Adipocyte (in vitro differentiated cells): ENCODE data around the gene SEPTIN3.
A peak's percentile ranks its signal among the peaks of the same experiment; 100 is the strongest.

ENCODE experiments used
- DNase-seq: peaks from one replicate; pipeline ENCODE4 v3.0.0-alpha.2; 2015; ENCODE audit warnings: low read depth
- H3K27me3 ChIP-seq: replicated peaks from 2 replicates; pipeline ENCODE4 v1.7.0; 2013; ENCODE audit warnings: mild to moderate bottlenecking, low read length, moderate library complexity; ENCODE audit not compliant: control insufficient read depth, insufficient read depth
- H3K36me3 ChIP-seq: 2 replicates; pipeline ENCODE4 v1.7.0; 2013; ENCODE audit warnings: low read length, mild to moderate bottlenecking, moderate library complexity; ENCODE audit not compliant: control insufficient read depth, insufficient read depth, severe bottlenecking
- H3K4me1 ChIP-seq: 2 replicates; pipeline ENCODE4 v1.7.0; 2013; ENCODE audit warnings: mild to moderate bottlenecking, low read length, moderate library complexity; ENCODE audit not compliant: control insufficient read depth, insufficient read depth
- H3K4me3 ChIP-seq: 2 replicates; pipeline ENCODE4 v1.7.0; 2013; ENCODE audit warnings: mild to moderate bottlenecking, low read length, moderate library complexity
- H3K9ac ChIP-seq: 2 replicates; pipeline ENCODE4 v1.7.0; 2013; ENCODE audit warnings: mild to moderate bottlenecking, low read length, moderate library complexity
- H3K9me3 ChIP-seq: 2 replicates; pipeline ENCODE4 v1.7.0; 2013; ENCODE audit warnings: mild to moderate bottlenecking, low read length, moderate library complexity; ENCODE audit not compliant: control insufficient read depth

Gene SEPTIN3

DNA sequence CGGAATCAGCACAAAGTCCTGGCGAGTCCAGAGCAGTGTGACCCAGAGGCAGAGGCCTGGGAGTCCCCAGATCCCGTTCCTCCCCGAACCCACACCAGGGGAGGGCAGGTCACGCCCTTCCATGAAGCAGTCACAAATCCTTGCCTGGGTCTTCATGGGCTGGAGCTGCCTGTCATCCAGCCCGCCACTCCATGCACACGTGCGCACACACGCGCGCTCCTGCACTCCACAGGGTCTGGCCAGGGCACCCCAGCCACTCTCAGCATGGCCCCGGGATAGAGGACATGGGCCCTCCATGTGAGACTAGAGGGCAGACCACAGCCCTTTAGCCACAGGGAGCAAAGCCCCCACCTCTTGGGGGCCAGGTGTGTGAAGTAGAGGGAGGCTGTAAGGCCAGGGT is 36.9 kb upstream of the SEPTIN3 start:
- no peak for DNase-seq
- no peaks in the 10 kb centered on the region for H3K27me3 ChIP-seq
- H3K9me3 ChIP-seq, result no peaks in the 10 kb centered on the region
- H3K4me3 ChIP-seq, result no peak overlapping the region
- no peaks in the 10 kb centered on the region for H3K36me3 ChIP-seq
- H3K4me1 ChIP-seq, result no peaks in the 10 kb centered on the region
- no peak overlapping the region for H3K9ac ChIP-seq

GRCh38 chr22:41933411-41934177 is 35.6 kb upstream of the SEPTIN3 start:
- Histone ChIP-seq H3K9me3 (no peaks in the 10 kb centered on the region), H3K27me3 (no peaks in the 10 kb centered on the region), H3K4me1 (no peaks in the 10 kb centered on the region), H3K36me3 (no peaks in the 10 kb centered on the region), H3K4me3 (no peak overlapping the region), H3K9ac (no peak overlapping the region)
- no peak for DNase-seq

DNA sequence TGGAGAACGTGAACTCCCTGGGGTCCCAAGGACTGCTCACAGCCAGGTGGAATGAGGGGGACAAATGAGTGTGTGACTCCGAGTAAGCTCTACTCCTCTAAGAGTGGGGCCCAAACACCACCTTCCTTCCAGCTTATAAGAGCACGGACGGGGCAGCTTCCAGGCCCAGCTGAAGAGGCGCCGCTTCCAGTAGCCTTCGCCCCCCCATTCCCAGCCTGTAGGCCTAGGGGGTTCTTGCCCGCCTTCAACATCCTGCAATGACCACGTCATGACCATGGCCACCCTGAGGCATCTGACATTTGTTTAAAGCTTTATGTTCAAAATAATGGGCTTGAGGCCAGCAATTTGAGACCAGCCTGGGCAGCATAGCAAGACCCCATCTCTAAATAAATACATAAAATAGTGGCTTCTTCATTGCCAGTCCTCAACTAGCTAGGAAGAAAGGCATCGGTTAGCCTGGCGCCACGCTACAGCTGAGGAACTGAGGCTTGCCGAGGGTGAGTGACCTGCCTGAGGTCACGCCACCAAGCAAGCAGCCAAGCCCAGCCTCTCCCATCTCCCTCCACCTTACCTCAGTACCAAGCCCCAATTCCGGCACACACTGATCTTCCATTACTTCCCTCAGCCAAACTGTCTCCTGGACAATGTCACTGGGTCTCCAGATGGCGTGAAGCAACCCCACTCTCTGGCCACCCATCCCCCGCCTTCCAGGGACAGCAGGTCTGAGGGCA is 34.8 kb upstream of the SEPTIN3 start:
- Histone ChIP-seq H3K9ac (no peak overlapping the region), H3K4me3 (no peak overlapping the region), H3K4me1 (no peaks in the 10 kb centered on the region), H3K36me3 (no peaks in the 10 kb centered on the region), H3K27me3 (no peaks in the 10 kb centered on the region), H3K9me3 (no peaks in the 10 kb centered on the region)
- DNase-seq, result no peak

- no peaks in the 10 kb centered on the region for H3K27me3 ChIP-seq
- no peak overlapping the region for H3K4me3 ChIP-seq
- H3K9ac ChIP-seq, result no peak overlapping the region
- no peaks in the 10 kb centered on the region for H3K36me3 ChIP-seq
- DNase-seq, result no peak
- no peaks in the 10 kb centered on the region for H3K4me1 ChIP-seq
- H3K9me3 ChIP-seq, result no peaks in the 10 kb centered on the region
Measured at GRCh38 chr22:41935015-41935351, 34.3 kb upstream of the SEPTIN3 start.

- Histone ChIP-seq H3K9me3 (no peaks in the 10 kb centered on the region), H3K27me3 (no peaks in the 10 kb centered on the region), H3K4me1 (peaks cover 2% of the 10 kb centered on the region), H3K36me3 (no peaks in the 10 kb centered on the region), H3K9ac (no peak overlapping the region), H3K4me3 (no peak overlapping the region)
- DNase-seq, result no peak
Measured at GRCh38 chr22:41935509-41935908, 33.7 kb upstream of the SEPTIN3 start.

DNA sequence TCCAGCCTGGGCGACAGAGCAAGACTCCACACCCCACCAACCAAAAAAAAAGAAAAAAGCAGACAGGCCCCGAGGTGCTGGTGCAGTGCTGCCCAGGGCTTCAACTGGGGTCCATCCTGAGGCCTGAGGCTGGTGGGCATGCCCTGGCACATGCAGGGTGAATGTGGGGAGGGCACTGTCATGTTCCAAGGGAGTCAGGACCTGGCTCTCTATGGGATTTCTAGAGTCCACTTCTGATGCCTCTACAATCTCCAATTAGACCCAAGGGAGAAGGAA is 32.4 kb upstream of the SEPTIN3 start:
- no peak overlapping the region for H3K4me3 ChIP-seq
- no peaks in the 10 kb centered on the region for H3K36me3 ChIP-seq
- H3K9ac ChIP-seq, result no peak overlapping the region
- peaks cover 8% of the 10 kb centered on the region for H3K4me1 ChIP-seq
- no peaks in the 10 kb centered on the region for H3K27me3 ChIP-seq
- DNase-seq, result no peak
- H3K9me3 ChIP-seq, result no peaks in the 10 kb centered on the region

- Histone ChIP-seq H3K4me1 (peaks cover 8% of the 10 kb centered on the region), H3K27me3 (no peaks in the 10 kb centered on the region), H3K9me3 (no peaks in the 10 kb centered on the region), H3K9ac (no peak overlapping the region), H3K4me3 (no peak overlapping the region), H3K36me3 (no peaks in the 10 kb centered on the region)
- no peak for DNase-seq
Measured at GRCh38 chr22:41939981-41940831, 29.0 kb upstream of the SEPTIN3 start.

- no peaks in the 10 kb centered on the region for H3K27me3 ChIP-seq
- peak overlapping the region; percentile 5 for H3K9ac ChIP-seq
- H3K9me3 ChIP-seq, result no peaks in the 10 kb centered on the region
- no peaks in the 10 kb centered on the region for H3K36me3 ChIP-seq
- DNase-seq, result peak; percentile 91
- peaks cover 13% of the 10 kb centered on the region for H3K4me1 ChIP-seq
- H3K4me3 ChIP-seq, result no peak overlapping the region
Measured at GRCh38 chr22:41940832-41941765, 28.1 kb upstream of the SEPTIN3 start.

DNA sequence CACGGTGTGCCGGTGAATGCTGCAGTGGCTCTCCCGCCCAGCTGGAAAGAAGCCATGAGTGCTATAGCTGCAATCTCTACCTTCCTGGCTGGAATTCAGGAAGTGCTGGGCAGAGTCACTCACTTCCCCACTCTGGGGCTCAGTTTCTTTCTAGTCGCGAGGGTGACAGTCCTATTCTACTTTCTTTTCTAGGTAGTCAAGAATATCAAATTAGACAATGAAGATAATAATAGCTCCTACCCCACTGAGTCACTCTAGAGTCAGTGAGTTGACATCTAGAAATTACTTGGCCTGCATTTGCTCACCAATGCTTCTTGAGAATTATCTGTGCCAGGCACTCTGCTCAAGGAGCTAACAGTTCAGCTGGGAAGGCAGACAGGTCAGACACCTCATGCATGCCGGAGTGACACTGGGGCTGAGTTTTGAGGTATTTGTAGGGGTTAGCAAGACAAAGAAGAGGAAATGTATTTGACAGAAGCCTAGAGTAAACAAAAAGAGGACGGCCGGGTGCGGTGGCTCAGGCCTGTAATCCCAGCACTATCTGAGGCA is 25.5 kb upstream of the SEPTIN3 start:
- H3K4me3 ChIP-seq, result no peak overlapping the region
- H3K4me1 ChIP-seq, result peaks cover 17% of the 10 kb centered on the region
- H3K27me3 ChIP-seq, result no peaks in the 10 kb centered on the region
- no peaks in the 10 kb centered on the region for H3K36me3 ChIP-seq
- no peak overlapping the region for H3K9ac ChIP-seq
- H3K9me3 ChIP-seq, result no peaks in the 10 kb centered on the region
- no peak for DNase-seq

DNA sequence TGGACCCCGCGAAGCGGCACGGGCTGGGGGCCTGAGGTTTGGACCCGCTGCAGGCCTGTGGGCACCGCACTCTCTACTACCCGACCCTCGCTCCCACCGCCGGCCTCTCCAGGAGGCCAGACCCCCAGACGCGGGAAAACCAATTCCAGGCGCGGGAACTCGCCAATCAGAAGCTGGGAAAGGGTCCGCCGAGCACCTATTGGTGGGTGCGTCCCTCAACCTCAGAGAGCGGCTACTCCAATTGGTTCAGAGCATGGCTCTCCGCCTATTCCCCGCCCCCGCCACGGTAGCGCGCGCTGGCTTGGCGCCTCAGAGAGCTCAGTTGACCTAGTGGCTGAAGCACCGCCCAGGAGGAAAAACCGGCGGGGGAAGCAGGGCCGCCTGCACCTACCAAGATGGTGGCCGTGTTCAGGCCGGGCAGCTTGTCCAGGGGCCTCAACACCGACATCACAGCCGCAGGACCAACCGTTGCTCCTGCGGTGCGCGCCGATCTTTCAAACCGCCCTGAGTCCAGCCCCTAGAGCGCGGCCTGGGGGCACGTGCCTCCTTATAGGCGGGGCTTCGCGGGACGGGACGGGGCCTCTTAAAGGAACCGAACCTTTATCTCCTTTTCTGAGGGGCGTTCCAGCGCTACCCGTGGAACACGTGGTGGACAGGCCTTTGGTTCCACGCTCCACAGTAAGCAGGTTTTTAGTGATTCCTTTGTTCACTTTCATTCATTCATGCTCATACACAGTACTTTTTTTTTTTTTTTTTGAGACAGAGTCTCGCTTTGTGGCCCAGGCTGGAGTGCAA is 22.4 kb upstream of the SEPTIN3 start, which contains the start of gene CENPM:
Gene CENPM (minus strand): TSS at position 524 of the 795 bp plus-strand sequence. CDS start 76 bp downstream, at position 448.
- Histone ChIP-seq H3K9ac (peak within 1 kb of the TSS; percentile 65), H3K4me3 (peak within 1 kb of the TSS; percentile 94), H3K9me3 (no peaks in the 10 kb centered on the region), H3K36me3 (no peaks in the 10 kb centered on the region), H3K27me3 (peaks cover 9% of the 10 kb centered on the region), H3K4me1 (peaks cover 9% of the 10 kb centered on the region)
- DNase-seq, result peak; percentile 98
